OCI-LY3 (cell line): Measurements from ENCODE around the gene GARS1.

ENCODE experiments used
- CTCF ChIP-seq: fragments of 200-600, 300-600 bp; sonication (generic); IDR thresholded peaks from 2 replicates; pipeline ENCODE4 v1.5.1; 2014; ENCODE audit warnings: antibody characterized with exemption, low read length, low read depth
- EZH2phosphoT487 ChIP-seq: fragments of 200-600 bp; shearing (Covaris generic); IDR thresholded peaks from 2 replicates; pipeline ENCODE4 v1.6.1; 2018; ENCODE audit warnings: antibody characterized with exemption, mixed run types, low read depth

- no peak for TF ChIP-seq CTCF
- no peak for TF ChIP-seq EZH2phosphoT487
Measured at GRCh38 chr7:30616318-30616717, 21.6 kb downstream of the GARS1 start.
